OCI-LY3 (cell line): Measurements from ENCODE around the gene ACSS1.

Source experiments
- EZH2phosphoT487 ChIP-seq: fragments of 200-600 bp; shearing (Covaris generic); IDR thresholded peaks from 2 replicates; pipeline ENCODE4 v1.6.1; 2018; ENCODE audit warnings: antibody characterized with exemption, mixed run types, low read depth
- TF ChIP-seq, protein P1 (sequence below): fragments of 200-600, 300-600 bp; sonication (generic); IDR thresholded peaks from 2 replicates; pipeline ENCODE4 v1.5.1; 2014; ENCODE audit warnings: antibody characterized with exemption, low read length, low read depth

DNA sequence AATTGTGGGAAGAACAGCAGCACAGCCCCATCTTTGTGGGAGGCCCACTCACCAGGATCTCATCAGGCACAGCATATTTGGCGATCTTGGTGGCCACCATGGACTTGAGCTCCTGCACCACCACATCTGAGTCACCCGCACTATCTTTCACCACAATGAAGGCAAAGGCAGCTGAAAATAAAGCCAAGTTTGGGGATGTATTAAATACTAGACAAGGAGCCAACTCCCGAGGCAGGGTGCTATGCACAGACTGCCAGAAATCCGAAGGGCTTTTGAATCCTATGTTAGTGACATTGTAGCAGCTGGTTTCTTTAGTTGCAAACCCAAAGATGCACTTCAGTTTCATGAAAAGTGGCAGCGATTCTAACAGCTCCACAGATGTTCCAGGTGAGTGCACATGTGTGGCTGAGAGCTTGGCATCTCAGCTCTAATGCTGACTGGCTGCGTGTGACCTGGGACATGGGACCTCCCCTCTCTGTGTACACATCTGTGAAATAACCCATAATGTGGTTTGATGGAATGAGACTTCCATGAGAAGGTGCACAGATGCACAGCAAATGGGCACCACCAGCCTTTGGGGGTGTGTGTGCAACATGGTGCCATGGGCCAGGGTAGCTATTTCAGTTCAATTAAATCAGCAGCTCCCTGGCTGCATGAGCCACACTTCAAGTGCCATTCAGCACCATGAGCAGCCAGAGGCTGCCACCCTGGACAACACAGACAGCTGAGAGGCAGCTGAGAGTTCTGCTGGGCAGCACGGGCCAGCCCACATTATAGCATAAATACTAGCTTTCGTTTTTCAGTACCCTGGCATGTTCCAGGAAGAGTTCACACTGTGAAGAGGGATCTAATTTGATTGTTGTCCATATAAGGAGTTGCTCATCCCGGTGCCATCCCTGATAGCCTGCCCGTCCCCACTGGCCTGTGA is 48.5 kb downstream of the ACSS1 start:
- TF ChIP-seq, protein P1, sequence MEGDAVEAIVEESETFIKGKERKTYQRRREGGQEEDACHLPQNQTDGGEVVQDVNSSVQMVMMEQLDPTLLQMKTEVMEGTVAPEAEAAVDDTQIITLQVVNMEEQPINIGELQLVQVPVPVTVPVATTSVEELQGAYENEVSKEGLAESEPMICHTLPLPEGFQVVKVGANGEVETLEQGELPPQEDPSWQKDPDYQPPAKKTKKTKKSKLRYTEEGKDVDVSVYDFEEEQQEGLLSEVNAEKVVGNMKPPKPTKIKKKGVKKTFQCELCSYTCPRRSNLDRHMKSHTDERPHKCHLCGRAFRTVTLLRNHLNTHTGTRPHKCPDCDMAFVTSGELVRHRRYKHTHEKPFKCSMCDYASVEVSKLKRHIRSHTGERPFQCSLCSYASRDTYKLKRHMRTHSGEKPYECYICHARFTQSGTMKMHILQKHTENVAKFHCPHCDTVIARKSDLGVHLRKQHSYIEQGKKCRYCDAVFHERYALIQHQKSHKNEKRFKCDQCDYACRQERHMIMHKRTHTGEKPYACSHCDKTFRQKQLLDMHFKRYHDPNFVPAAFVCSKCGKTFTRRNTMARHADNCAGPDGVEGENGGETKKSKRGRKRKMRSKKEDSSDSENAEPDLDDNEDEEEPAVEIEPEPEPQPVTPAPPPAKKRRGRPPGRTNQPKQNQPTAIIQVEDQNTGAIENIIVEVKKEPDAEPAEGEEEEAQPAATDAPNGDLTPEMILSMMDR, result no peak
- TF ChIP-seq EZH2phosphoT487, result no peak
